Fibroblast of skin of left quadriceps (primary cell): ENCODE results near the gene PTPRR.

Experiments
- DNase-seq, 2 experiments: peaks; one replicate each; pipeline ENCODE4 v3.0.0-alpha.2; 2013; ENCODE audit warnings: low read depth in 2 of 2

The PTPRR gene

GRCh38 chr12:70695361-70696023 lies 225.0 kb downstream of the PTPRR start:
- no peak for DNase-seq

- DNase-seq = peak; percentile 5 to 8
Observed at GRCh38 chr12:70692681-70693288, 227.8 kb downstream of the PTPRR start.

- DNase-seq = peak; percentile 10 to 14
Observed at GRCh38 chr12:70691018-70691672, 229.4 kb downstream of the PTPRR start.

GRCh38 chr12:70686907-70687306 lies 233.6 kb downstream of the PTPRR start:
- no peak for DNase-seq

GRCh38 chr12:70686299-70686698 lies 234.2 kb downstream of the PTPRR start:
- no peak for DNase-seq

GRCh38 chr12:70683976-70684375 lies 236.6 kb downstream of the PTPRR start:
- no peak for DNase-seq

- DNase-seq = no peak
Observed at GRCh38 chr12:70671698-70672097, 248.8 kb downstream of the PTPRR start.

GRCh38 chr12:70670948-70671347 lies 249.6 kb downstream of the PTPRR start:
- no peak for DNase-seq

- no peak for DNase-seq
Observed at GRCh38 chr12:70667253-70667652, 253.3 kb downstream of the PTPRR start.

- DNase-seq = no peak
Observed at GRCh38 chr12:70666364-70666763, 254.2 kb downstream of the PTPRR start.

- no peak for DNase-seq
Observed at GRCh38 chr12:70664465-70664881, 256.1 kb downstream of the PTPRR start.

- DNase-seq = no peak
Observed at GRCh38 chr12:70663838-70664237, 256.7 kb downstream of the PTPRR start.

GRCh38 chr12:70661466-70662161 lies 258.9 kb downstream of the PTPRR start:
- peak; percentile 77 to 79 for DNase-seq

GRCh38 chr12:70660620-70661219 lies 259.8 kb downstream of the PTPRR start:
- DNase-seq = no peak

- DNase-seq = no peak
Observed at GRCh38 chr12:70660002-70660604, 260.4 kb downstream of the PTPRR start.

- no peak for DNase-seq
Observed at GRCh38 chr12:70659077-70659606, 261.4 kb downstream of the PTPRR start.

GRCh38 chr12:70657616-70658286 lies 262.8 kb downstream of the PTPRR start:
- DNase-seq = no peak

- DNase-seq = no peak
Observed at GRCh38 chr12:70652451-70652850, 268.1 kb downstream of the PTPRR start.

GRCh38 chr12:70648831-70649230 lies 271.7 kb downstream of the PTPRR start:
- peak; percentile 62 to 68 for DNase-seq

- DNase-seq = no peak
Observed at GRCh38 chr12:70648191-70648590, 272.3 kb downstream of the PTPRR start.

GRCh38 chr12:70646850-70647249 lies 273.7 kb downstream of the PTPRR start:
- DNase-seq = peak; percentile 54 to 64
